Measurements from ENCODE around the gene FOXL2NB.

DNA sequence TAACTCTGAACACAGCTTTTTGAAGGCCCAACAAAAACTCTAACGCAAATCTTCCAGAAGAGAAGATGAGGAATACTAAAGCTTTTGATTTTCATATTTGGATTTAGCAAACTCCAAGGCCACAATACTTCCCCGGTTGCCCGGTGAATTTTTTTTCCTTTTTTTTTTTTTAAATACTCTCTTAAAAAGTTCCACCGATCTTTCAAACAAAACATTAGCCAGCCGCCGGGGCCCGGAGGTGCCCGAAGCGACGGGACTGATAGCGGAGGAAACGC lies 2.4 kb upstream of the FOXL2NB start:
- no peak for TF ChIP-seq POLR2A (IDR thresholded peaks at IDR 0.05)
- TF ChIP-seq, protein P1, sequence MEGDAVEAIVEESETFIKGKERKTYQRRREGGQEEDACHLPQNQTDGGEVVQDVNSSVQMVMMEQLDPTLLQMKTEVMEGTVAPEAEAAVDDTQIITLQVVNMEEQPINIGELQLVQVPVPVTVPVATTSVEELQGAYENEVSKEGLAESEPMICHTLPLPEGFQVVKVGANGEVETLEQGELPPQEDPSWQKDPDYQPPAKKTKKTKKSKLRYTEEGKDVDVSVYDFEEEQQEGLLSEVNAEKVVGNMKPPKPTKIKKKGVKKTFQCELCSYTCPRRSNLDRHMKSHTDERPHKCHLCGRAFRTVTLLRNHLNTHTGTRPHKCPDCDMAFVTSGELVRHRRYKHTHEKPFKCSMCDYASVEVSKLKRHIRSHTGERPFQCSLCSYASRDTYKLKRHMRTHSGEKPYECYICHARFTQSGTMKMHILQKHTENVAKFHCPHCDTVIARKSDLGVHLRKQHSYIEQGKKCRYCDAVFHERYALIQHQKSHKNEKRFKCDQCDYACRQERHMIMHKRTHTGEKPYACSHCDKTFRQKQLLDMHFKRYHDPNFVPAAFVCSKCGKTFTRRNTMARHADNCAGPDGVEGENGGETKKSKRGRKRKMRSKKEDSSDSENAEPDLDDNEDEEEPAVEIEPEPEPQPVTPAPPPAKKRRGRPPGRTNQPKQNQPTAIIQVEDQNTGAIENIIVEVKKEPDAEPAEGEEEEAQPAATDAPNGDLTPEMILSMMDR (IDR thresholded peaks at IDR 0.05) = no peak
